NCI-H69 (cell line): ENCODE results near the gene SMARCD3.

ENCODE experiments used
- DNase-seq: peaks from one replicate; lab custom pipeline; 2025; lab: John Stamatoyannopoulos, UW

SMARCD3 gene

GRCh38 chr7:151248346-151249033 is at the start of gene SMARCD3:
Gene SMARCD3, minus strand, starts transcription at chr7:151248694. Its CDS starts 132 bp downstream, at chr7:151248562.
- DNase-seq: peak; percentile 77

- no peak for DNase-seq
Observed at GRCh38 chr7:151296202-151296992, 47.9 kb upstream of the SMARCD3 start.

GRCh38 chr7:151292850-151293249 is 44.4 kb upstream of the SMARCD3 start:
- DNase-seq: no peak

DNA sequence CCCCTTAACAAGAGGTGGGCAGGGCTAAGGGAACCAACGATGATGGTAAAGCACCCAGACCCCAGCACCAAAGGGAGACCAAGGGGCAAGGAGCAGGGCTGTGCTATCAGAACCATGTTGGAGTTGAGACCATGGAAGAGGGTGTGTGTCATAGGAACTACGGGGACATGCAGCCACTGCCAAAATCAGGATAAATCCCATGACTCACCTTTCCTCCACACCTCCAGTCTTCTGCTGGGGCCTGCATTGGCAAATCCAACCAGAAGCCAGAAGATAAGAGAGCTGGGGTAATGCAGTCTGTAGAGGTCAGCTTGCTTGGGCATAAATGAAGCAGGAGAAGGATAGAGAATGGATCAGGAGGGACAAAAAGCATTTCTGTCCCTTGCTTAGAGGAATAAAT is 42.7 kb upstream of the SMARCD3 start:
- no peak for DNase-seq

GRCh38 chr7:151290355-151290760 is 41.9 kb upstream of the SMARCD3 start:
- no peak for DNase-seq

DNA sequence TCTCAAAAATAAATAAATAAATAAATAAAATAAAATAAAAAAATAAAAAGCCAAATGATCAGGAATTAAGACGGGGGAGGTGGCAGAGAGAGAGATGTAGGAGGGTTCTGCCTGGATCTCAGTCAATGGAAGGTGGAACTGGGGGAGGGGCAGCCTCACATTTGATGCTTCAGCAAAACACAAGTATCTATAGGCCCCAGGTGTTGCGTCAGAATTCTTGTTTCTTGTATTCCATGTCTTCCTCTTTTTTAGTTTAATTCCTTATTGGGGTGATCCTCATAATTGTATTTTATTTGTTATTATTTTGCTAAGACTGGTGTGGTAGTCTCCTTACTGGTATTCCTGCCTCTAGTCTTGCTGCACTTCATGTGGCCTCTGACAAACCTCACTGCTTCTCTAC is 41.4 kb upstream of the SMARCD3 start:
- DNase-seq: no peak

DNA sequence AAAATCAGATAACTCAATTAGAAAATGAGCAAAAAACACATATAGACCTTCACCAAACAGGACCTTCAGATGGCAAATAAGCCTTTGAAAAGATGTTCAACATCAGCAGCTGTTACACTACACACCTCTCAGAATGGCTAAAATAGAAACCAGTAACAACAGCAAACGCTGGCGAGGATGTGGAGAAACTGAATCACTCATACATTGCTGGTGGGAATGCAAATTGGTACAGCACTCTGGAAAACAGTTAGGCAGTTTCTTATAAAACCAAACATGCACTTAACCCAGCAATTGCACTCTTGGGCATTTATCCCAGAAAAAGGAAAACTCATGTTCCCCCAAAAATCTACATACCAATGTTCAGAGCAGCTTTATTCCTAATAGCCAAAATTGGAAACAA is 37.7 kb upstream of the SMARCD3 start:
- no peak for DNase-seq

DNA sequence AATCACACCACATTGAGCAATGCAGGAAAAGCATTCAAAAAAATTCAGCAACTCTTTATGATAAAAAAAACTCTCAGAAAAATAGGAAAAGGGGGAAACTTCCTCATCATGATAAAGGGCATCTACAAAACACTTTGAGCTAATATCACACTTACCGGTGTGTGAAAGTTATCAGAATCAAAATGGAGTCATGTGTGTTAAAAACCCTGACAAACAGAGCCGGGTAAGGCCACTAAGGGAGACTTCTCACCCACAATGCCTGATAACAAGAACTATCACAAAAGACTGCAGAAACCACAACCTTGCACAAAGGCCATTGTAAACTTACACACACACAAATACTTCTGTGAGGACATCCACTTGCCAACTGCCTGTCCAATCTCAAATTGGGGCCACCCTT is 34.8 kb upstream of the SMARCD3 start:
- no peak for DNase-seq

DNA sequence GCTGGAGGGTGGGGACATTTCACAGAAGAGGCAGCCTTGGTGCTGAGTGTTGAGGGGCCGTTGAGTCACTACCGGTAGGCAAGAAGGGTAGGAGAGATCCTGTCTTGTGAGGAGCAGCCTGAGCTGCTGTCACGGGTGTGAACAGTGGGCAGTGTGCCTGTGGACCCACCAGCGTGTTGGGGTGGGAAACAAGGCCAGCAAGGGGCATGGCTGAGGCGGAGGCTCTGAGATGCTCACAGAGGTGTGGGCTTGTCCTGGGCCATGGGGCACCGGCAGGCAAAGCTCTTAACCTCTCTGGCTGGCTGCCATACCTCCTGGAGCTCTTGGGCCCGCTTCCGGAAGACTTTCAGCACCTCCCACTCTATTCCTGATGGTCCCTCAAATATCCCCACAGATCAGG is 33.6 kb upstream of the SMARCD3 start:
- peak; percentile 19 for DNase-seq

DNA sequence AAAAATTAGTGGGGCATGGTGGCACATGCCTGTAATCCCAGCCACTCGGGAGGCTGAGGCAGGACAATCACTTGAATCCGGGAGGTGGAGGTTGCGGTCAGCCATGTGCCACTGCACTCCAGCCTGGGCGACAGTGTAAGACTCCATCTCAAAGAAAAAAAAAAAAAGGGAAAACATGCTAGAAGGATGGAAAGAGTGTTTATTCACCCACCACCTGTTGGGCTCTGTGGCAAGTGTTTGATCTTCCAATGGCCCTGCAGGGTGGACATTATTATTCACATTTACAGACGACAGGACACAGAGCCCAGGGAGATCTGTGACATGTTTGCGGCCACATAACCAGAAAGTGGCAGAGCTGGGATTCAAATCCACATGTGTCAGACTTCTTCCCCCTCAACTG is 33.2 kb upstream of the SMARCD3 start:
- DNase-seq: no peak

GRCh38 chr7:151280388-151281019 is 32.0 kb upstream of the SMARCD3 start:
- DNase-seq: no peak

- DNase-seq: no peak
Observed at GRCh38 chr7:151279868-151280267, 31.4 kb upstream of the SMARCD3 start.

DNA sequence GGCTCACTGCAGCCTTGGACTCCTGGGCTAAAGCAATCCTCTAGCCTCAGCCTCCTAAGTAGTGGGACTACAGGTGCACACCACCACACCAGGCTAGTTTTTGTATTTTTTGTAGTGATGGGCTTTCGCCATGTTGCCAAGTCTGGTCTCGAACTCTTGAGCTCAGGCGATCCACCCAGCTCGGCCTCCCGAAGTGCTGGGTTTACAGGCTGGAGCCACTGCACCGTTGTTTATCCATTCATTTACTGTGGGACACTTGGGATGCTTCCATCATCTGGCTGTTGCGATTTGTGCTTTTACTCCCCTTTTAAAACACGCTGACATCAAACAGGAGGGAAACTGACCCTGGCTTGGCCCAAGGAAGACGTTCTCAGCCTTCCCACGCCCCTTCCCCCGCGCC is 30.5 kb upstream of the SMARCD3 start:
- DNase-seq: no peak

GRCh38 chr7:151277631-151278030 is 29.1 kb upstream of the SMARCD3 start:
- DNase-seq: no peak

- DNase-seq: peak; percentile 84
Observed at GRCh38 chr7:151276666-151277590, 28.4 kb upstream of the SMARCD3 start.

GRCh38 chr7:151275813-151276577 is 27.5 kb upstream of the SMARCD3 start:
- peak; percentile 79 for DNase-seq

DNA sequence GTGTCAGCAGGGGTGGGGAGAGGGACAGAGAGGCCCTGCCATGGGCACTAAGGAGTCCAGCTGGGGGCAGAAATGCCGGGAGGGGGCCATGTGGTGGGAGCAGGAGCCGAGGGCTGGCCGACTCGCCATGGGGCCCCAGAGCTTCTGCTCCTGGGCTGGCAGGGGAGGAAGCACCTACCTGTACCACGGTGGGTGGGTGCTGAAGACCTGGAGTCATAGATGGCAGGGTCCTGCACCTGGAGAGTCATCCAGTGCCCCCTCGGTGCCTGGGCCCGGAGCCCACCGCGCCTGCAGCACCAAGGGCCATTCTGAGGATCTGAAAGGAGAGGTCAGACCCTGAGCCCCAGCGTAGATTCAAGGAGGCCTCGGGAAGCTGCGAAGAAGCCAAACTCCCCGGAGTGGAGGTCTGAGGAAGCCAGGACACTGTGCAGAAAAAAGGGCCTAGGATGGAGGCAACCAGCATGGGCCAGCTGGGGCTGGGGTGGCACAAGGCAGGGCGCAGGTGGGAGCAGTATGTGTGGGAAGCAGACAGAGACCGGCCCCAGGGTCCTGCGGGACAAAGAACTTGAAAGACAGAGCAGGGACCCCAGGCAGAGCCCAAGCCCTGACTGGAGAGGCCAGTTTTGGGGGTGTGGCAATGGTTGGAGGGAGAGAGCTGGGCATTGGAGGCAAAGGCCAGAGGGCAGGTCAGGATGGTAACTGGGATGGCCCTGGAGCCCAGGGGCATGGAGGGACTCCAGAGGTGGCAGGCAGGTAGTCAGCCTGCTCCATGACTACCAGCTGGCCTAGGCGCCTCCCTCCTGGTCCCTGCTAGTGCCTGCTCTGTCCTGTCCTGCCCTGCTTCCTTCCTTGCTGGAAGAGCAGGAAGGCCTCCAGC is 26.7 kb upstream of the SMARCD3 start:
- DNase-seq: no peak

DNA sequence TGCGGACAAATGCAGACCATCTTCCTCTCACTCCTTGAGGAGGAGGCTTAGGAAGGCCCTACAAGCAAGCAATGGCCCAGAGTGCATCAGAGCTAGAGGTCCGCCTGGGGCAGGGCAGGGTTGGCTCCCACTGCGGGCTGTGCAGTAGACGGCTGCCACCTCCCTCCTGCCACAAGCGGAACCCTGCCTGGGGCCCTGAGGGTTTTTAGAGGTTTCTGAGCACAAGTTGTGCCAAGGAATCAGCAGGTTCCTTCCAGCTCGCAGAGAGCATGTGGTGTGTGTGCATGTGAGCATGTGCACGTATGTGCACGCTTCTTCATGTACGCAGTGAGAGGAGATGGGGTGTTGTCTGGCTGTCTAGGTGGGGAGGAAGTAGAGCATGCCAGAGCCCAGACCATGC is 25.9 kb upstream of the SMARCD3 start:
- DNase-seq: no peak

GRCh38 chr7:151273651-151274390 is 25.3 kb upstream of the SMARCD3 start:
- no peak for DNase-seq
